ENCODE results near the gene RET.

Gene RET

DNA sequence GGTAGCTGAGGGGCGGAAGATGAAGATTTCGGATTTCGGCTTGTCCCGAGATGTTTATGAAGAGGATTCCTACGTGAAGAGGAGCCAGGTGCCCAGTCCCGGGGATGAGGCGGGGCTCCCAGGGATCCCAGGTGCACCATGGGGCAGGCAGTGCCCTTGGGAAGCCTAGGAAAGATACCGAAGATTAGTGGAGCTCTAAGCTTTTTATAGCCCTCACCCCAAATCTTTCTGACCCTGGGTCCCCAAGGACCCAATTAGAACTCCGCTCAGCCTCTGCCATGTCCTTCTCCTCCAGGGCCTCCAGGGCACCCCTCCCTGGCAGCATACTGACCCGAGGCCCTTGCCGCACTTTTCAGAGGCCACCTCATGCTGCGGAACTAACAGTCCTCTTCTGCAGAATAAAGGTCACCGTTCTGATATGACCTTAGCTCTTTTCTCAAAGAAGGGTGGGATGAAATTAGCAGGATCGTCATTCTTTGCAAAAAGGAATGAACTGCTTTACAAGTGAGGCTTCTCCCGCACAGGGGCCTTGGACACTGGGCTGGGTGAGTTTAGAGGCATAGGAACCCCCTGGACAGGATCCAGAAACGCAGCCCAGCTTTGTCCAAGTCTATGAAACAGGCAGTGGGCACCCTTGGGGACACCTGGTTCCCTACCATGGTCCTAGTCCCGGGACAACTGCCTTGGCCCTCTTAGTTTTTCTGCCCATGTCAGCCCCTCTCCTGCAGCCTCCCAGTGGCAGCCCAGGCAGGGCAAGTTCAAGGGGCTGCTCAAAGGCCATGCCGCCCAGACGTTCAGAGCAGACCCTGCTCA is 43.5 kb downstream of the RET start:
- Histone ChIP-seq H3K9me3 (ENCODE audit: insufficient read depth, low read length) (no peaks in the 10 kb centered on the region), H2AFZ (ENCODE audit: low read depth, low read length, severe bottlenecking) (no peak overlapping the region), H3F3A (ENCODE audit: insufficient read depth) (no peaks in the 10 kb centered on the region), H3K27ac (ENCODE audit: low read depth, low read length) (no peak overlapping the region), H3K9me2 (replicated peaks; ENCODE audit: insufficient read depth, low read length) (no peaks in the 10 kb centered on the region), H4K20me1 (ENCODE audit: low read depth, low read length) (no peaks in the 10 kb centered on the region), H3K4me3 (ENCODE audit: insufficient read depth, low read length, poor library complexity, severe bottlenecking) (no peak overlapping the region), H3K4me2 (ENCODE audit: low read depth, low read length, poor library complexity, severe bottlenecking) (no peak overlapping the region), H3K27me3 (ENCODE audit: low read length) (no peaks in the 10 kb centered on the region), H3K9ac (ENCODE audit: low read length) (no peak overlapping the region), H3K79me2 (ENCODE audit: insufficient read depth, low read length) (no peaks in the 10 kb centered on the region), H3K36me3 (ENCODE audit: low read length) (no peaks in the 10 kb centered on the region)
- TF ChIP-seq, protein P1, sequence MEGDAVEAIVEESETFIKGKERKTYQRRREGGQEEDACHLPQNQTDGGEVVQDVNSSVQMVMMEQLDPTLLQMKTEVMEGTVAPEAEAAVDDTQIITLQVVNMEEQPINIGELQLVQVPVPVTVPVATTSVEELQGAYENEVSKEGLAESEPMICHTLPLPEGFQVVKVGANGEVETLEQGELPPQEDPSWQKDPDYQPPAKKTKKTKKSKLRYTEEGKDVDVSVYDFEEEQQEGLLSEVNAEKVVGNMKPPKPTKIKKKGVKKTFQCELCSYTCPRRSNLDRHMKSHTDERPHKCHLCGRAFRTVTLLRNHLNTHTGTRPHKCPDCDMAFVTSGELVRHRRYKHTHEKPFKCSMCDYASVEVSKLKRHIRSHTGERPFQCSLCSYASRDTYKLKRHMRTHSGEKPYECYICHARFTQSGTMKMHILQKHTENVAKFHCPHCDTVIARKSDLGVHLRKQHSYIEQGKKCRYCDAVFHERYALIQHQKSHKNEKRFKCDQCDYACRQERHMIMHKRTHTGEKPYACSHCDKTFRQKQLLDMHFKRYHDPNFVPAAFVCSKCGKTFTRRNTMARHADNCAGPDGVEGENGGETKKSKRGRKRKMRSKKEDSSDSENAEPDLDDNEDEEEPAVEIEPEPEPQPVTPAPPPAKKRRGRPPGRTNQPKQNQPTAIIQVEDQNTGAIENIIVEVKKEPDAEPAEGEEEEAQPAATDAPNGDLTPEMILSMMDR (IDR thresholded peaks at IDR 0.05; ENCODE audit: insufficient read depth, low read length, poor library complexity, severe bottlenecking), result no peak
- TF ChIP-seq EZH2phosphoT487 (conservative IDR thresholded peaks at IDR 0.05; ENCODE audit: low read length), result no peak

- Histone ChIP-seq H2AFZ (ENCODE audit: low read depth, low read length, severe bottlenecking) (no peak overlapping the region), H3K9me2 (replicated peaks; ENCODE audit: insufficient read depth, low read length) (no peaks in the 10 kb centered on the region), H3K4me3 (ENCODE audit: insufficient read depth, low read length, poor library complexity, severe bottlenecking) (no peak overlapping the region), H3K27ac (ENCODE audit: low read depth, low read length) (no peak overlapping the region), H3K4me2 (ENCODE audit: low read depth, low read length, poor library complexity, severe bottlenecking) (no peak overlapping the region), H3K9me3 (ENCODE audit: insufficient read depth, low read length) (no peaks in the 10 kb centered on the region), H3K79me2 (ENCODE audit: insufficient read depth, low read length) (no peaks in the 10 kb centered on the region), H3K9ac (ENCODE audit: low read length) (no peak overlapping the region), H4K20me1 (ENCODE audit: low read depth, low read length) (no peaks in the 10 kb centered on the region), H3K27me3 (ENCODE audit: low read length) (no peaks in the 10 kb centered on the region), H3F3A (ENCODE audit: insufficient read depth) (no peaks in the 10 kb centered on the region), H3K36me3 (ENCODE audit: low read length) (no peaks in the 10 kb centered on the region)
- TF ChIP-seq, protein P1 (IDR thresholded peaks at IDR 0.05; ENCODE audit: insufficient read depth, low read length, poor library complexity, severe bottlenecking), result no peak
- TF ChIP-seq EZH2phosphoT487 (conservative IDR thresholded peaks at IDR 0.05; ENCODE audit: low read length), result no peak
Measured at GRCh38 chr10:43120929-43121314, 44.1 kb downstream of the RET start.

DNA sequence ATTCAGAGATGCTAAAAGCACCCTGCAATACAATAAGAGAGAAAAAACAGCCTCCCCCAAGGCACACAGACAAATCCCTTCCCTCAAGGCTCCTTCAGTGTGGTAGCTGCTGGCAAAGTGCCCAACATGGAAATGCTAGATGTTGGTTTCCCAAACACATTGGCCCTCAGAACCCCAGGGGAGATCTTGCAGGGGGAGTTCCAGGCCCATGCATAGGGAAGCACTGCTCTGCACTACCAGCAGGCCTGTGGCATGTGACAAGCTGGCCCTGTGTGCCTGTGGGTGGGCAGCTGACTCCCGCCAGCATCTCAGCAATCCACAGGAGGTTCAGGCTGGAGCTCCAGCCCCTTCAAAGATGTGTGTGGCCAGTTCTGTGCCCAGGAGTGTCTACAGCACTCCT is 44.6 kb downstream of the RET start:
- H3K9ac ChIP-seq (ENCODE audit: low read length), result no peak overlapping the region
- H3K9me3 ChIP-seq (ENCODE audit: insufficient read depth, low read length), result no peaks in the 10 kb centered on the region
- no peak overlapping the region for H3K27ac ChIP-seq (ENCODE audit: low read depth, low read length)
- H3K4me3 ChIP-seq (ENCODE audit: insufficient read depth, low read length, poor library complexity, severe bottlenecking), result no peak overlapping the region
- no peaks in the 10 kb centered on the region for H4K20me1 ChIP-seq (ENCODE audit: low read depth, low read length)
- no peaks in the 10 kb centered on the region for H3F3A ChIP-seq (ENCODE audit: insufficient read depth)
- no peak overlapping the region for H2AFZ ChIP-seq (ENCODE audit: low read depth, low read length, severe bottlenecking)
- no peaks in the 10 kb centered on the region for H3K27me3 ChIP-seq (ENCODE audit: low read length)
- no peaks in the 10 kb centered on the region for H3K79me2 ChIP-seq (ENCODE audit: insufficient read depth, low read length)
- H3K4me2 ChIP-seq (ENCODE audit: low read depth, low read length, poor library complexity, severe bottlenecking), result no peak overlapping the region
- no peaks in the 10 kb centered on the region for H3K9me2 ChIP-seq (replicated peaks; ENCODE audit: insufficient read depth, low read length)
- no peaks in the 10 kb centered on the region for H3K36me3 ChIP-seq (ENCODE audit: low read length)
- no peak for TF ChIP-seq EZH2phosphoT487 (conservative IDR thresholded peaks at IDR 0.05; ENCODE audit: low read length)
- TF ChIP-seq, protein P1 (IDR thresholded peaks at IDR 0.05; ENCODE audit: insufficient read depth, low read length, poor library complexity, severe bottlenecking), result no peak

Measured in SU-DHL-6 (cell line).